Measurements from ENCODE around the gene ELMO3. TPM values are rescaled to one million over a fixed set of nuclear protein-coding genes. Genes with fewer than 3 reads are reported as not detected.

ELMO3 gene
- total RNA-seq, 1 donor: 0.36 TPM

- Histone ChIP-seq H2AFZ (ENCODE audit: low read length) (no peak overlapping the region), H3K79me2 (ENCODE audit: insufficient read depth, low read length) (peaks cover 43% of the 10 kb centered on the region), H3K9me3 (ENCODE audit: low read depth, low read length) (no peaks in the 10 kb centered on the region), H3K27ac (ENCODE audit: low read depth, low read length) (peak overlapping the region; percentile 61), H3K4me1 (ENCODE audit: insufficient read depth, low read length) (peaks cover 65% of the 10 kb centered on the region), H3K4me2 (ENCODE audit: insufficient read depth, low read length) (peak overlapping the region; percentile 84), H3K36me3 (ENCODE audit: insufficient read depth, low read length) (no peaks in the 10 kb centered on the region), H4K20me1 (ENCODE audit: insufficient read depth, low read length) (no peaks in the 10 kb centered on the region), H3K4me3 (ENCODE audit: insufficient read depth, low read length) (peak overlapping the region; percentile 94), H3K27me3 (ENCODE audit: insufficient read depth, low read length) (no peaks in the 10 kb centered on the region)
- no peak for TF ChIP-seq CTCF (IDR thresholded peaks at IDR 0.05; ENCODE audit: extremely low read depth, low read depth, low read length)
- DNase-seq (ENCODE audit: insufficient read length, low spot score, missing footprints): peak; percentile 69
These were observed 47.8 kb downstream of the ELMO3 start for GRCh38 chr16:67246756-67247191.

- Histone ChIP-seq H3K36me3 (ENCODE audit: insufficient read depth, low read length) (no peaks in the 10 kb centered on the region), H3K4me3 (ENCODE audit: insufficient read depth, low read length) (peak within 1 kb of the TSS; percentile 94), H2AFZ (ENCODE audit: low read length) (peak within 1 kb of the TSS; percentile 57), H3K79me2 (ENCODE audit: insufficient read depth, low read length) (peaks cover 37% of the 10 kb centered on the region), H4K20me1 (ENCODE audit: insufficient read depth, low read length) (no peaks in the 10 kb centered on the region), H3K27me3 (ENCODE audit: insufficient read depth, low read length) (no peaks in the 10 kb centered on the region), H3K9me3 (ENCODE audit: low read depth, low read length) (no peaks in the 10 kb centered on the region), H3K27ac (ENCODE audit: low read depth, low read length) (peak within 1 kb of the TSS; percentile 61), H3K4me1 (ENCODE audit: insufficient read depth, low read length) (peaks cover 59% of the 10 kb centered on the region), H3K4me2 (ENCODE audit: insufficient read depth, low read length) (peak within 1 kb of the TSS; percentile 84)
- peak; percentile 99 for DNase-seq (ENCODE audit: insufficient read length, low spot score, missing footprints)
- TF ChIP-seq CTCF (IDR thresholded peaks at IDR 0.05; ENCODE audit: extremely low read depth, low read depth, low read length): no peak
These were observed 48.5 kb downstream of the ELMO3 start, which contains the start of gene FHOD1 for GRCh38 chr16:67247192-67248072. FHOD1 (minus strand) TSS chr16:67247481; CDS start chr16:67247410, 71 bp downstream.

GRCh38 chr16:67248073-67248400, 49.1 kb downstream of the ELMO3 start:
- H3K4me2 ChIP-seq (ENCODE audit: insufficient read depth, low read length): peak overlapping the region; percentile 84
- H4K20me1 ChIP-seq (ENCODE audit: insufficient read depth, low read length): peaks cover 2% of the 10 kb centered on the region
- peaks cover 32% of the 10 kb centered on the region for H3K79me2 ChIP-seq (ENCODE audit: insufficient read depth, low read length)
- DNase-seq (ENCODE audit: insufficient read length, low spot score, missing footprints): no peak
- TF ChIP-seq CTCF (IDR thresholded peaks at IDR 0.05; ENCODE audit: extremely low read depth, low read depth, low read length): no peak
- H3K9me3 ChIP-seq (ENCODE audit: low read depth, low read length): no peaks in the 10 kb centered on the region
- H3K36me3 ChIP-seq (ENCODE audit: insufficient read depth, low read length): no peaks in the 10 kb centered on the region
- H3K4me3 ChIP-seq (ENCODE audit: insufficient read depth, low read length): peak overlapping the region; percentile 94
- peaks cover 55% of the 10 kb centered on the region for H3K4me1 ChIP-seq (ENCODE audit: insufficient read depth, low read length)
- H3K27ac ChIP-seq (ENCODE audit: low read depth, low read length): peak overlapping the region; percentile 42
- no peaks in the 10 kb centered on the region for H3K27me3 ChIP-seq (ENCODE audit: insufficient read depth, low read length)
- H2AFZ ChIP-seq (ENCODE audit: low read length): no peak overlapping the region
